Measurements from ENCODE around the gene GAS6. TPM values are rescaled to one million over a fixed set of nuclear protein-coding genes. Genes with fewer than 3 reads are reported as not detected.
A peak's percentile ranks its signal among the peaks of the same experiment; 100 is the strongest.
"Not testable (repeated sequence)": the region's sequence is repeated elsewhere in the genome, so short reads cannot be mapped to it uniquely, and the experiment has no call there.

GAS6 gene
- total RNA-seq, 1 donor from 2014 or later, result 165 TPM

DNA sequence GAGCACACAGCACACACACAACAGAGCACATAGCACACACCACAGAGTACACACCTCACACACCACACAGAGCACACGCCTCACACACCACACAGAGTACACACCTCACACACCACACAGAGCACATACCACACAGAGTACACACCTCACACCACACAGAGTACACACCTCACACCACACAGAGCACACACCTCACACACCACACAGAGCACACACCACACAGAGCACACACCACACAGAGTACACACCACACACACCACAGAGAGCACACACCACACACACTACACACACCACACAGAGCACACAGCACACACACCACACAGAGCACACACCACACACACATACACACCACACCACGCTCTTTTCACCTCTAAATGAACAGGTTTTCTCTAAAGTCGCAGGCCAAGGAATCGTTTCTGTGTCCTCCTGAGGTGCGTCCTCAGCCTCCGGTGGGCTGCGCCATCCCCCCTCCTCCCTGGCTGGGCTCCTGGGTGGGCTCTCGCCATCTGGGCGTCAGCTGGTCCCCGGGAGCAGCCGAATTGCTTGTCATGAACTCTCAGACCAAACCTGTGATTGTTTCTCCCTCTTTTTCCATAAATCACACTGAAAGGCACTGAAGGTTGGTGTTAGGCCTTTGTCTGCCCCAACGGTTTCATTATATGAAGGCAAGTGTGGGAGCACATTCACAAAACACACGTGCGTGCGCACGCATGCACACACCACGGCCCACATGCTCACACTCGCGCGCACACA lies 67.5 kb downstream of the GAS6 start:
- no peak for DNase-seq (ENCODE audit: extremely low read depth, low read depth, low spot score)

DNA sequence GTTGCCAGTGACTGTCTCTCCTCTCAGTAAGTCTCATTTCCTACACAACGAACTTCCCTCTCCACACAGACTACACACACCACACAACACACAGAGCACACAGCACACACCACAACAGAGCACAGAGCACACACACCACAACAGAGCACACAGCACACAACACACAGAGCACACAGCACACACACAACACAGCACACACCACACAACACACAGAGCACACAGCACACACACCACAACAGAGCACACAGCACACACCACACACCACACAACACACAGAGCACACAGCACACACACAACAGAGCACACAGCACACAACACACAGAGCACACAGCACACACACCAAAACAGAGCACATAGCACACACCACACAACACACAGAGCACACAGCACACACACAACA lies 68.5 kb downstream of the GAS6 start:
- DNase-seq (ENCODE audit: extremely low read depth, low read depth, low spot score), result not testable (repeated sequence)

DNA sequence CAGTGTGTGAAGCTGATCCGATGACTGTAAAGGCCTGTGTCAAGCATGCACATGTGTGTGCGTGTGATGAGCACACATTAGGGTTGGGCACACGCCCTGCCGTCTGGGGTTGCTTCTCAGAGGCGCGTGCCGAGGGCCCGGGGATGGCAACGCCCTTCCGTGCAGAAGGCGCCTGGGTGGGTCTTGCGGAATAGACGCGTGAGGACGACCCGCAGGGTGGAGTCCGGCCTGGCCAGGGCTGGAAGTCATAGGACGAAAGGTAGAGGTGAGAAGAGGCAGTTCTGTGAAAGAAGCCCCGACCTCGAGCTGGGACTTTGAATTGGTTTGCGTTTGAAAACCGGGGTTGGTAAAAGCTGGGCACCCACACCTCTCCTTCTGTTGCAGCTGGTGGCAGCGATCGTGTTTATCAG lies 69.1 kb downstream of the GAS6 start:
- no peak for DNase-seq (ENCODE audit: extremely low read depth, low read depth, low spot score)

DNA sequence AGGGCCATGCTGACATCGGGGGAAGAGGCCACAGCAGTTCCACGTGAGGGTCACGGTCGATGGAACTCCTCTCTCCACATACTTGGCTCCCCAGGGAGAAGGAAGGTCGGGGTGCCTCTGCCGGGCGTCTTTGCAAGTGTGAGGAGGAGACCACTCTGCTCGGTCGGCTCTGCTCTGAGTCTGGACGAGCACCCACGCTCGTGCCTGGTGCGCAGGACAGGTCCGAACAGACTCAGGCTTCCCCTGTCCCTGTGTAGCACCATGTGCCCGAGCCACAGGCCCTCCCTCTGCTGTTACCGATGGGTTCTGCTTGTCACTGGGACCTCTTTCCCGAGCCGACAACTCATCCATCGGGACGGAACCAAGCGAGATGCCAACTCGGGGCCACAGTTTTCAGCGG lies 69.8 kb downstream of the GAS6 start:
- no peak for DNase-seq (ENCODE audit: extremely low read depth, low read depth, low spot score)

DNA sequence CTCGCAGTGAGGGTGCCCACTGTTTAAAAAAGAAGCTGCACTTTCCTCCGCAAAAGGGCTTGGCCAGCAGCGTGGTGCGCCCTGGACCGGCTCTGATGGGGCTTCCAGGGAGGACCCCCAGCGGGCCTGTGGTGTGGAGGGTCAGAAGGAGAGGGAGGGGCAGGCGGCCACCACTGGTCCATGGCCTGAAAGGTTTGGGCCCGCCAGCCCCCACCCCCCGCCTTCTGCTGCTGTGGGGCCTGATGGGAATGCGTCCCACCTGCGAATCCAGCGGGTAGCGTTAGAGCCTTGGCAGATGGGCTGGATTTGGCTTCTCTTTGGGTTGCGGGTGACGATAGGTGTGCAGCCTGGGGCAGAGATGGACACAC lies 70.2 kb downstream of the GAS6 start:
- DNase-seq (ENCODE audit: extremely low read depth, low read depth, low spot score), result no peak

DNA sequence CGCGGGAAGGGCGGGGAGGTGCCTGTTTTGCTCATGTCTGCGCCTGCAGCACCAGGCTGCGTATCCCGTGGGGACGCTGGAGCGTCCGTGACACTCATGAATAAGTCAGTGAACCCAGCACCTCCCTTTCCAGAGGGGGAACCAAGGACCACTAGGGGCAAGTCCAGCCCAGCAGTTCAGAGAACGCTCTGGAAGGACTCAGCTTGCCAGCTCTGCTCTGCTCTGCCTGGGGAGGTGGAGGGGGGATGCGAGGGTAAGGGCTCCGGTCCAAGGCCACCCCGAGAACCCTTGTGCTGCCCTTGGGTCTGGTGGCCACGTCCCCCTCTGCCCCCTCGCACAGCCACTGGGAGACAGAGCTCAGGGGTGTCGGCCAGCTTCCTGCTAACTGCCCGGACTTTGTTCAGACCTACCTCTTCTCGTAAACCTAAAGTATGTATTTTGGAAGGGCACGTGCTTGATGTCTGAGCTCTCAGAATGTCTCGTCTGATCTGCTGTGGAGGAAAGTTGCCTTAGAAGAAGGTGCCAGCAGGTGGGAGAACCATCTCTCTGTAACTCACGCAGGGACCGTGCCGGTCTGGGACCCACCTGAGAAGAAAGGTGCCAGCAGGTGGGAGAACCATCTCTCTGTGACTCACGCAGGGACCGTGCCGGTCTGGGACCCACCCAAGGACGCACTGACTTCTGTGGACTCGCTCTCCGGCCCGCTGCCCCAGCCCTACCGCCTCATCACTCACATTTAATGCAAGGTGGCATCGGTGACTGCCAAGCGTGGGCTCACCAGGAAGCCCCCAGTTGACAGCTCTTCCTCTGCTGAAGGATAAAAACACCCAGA lies 70.8 kb downstream of the GAS6 start:
- no peak for DNase-seq (ENCODE audit: extremely low read depth, low read depth, low spot score)

DNA sequence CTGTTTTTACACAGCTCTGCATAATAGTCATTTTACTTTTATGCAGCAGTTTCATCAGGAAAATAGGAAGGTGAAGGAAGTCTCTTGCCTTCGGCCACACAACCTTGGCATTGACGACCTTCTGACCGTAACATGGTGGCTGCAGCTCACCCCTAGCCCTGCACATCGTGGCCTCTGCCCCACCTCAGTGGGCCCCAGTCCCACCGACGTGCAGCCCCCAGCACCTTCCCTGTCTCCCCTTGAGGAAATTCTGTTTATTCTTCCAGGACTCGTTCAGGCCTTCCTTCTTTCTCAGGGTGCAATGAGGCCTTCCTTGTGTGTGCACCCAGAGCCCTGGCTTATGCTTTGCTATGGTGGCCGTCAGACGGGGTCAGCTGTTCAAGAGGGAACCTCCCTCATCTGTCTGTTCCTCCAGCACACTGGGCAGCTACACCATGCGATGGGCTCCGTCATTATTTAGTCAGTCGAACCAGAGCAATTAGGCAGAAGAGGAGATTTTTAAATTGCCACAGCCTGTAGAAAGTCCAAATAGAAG lies 71.6 kb downstream of the GAS6 start:
- no peak for DNase-seq (ENCODE audit: extremely low read depth, low read depth, low spot score)

DNA sequence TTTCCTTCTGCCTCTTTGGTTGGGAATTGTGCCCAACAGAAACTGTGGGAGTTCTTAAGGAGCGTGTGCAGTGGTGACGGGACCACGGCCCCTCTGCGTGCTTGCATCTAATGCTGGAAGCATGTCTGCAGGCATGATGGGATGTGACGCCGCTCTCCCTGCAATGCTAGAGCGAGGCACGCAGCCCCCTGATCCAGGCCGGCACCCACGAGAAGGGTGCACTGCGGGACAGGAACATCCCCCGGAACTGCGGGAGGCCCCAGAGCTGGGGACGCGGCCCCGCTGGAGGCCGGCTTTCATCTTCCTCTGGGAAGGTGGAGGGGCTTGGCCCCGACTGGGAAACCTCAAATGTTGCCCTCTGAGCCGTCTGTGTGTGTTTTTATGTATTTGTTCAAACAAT lies 72.1 kb downstream of the GAS6 start:
- DNase-seq (ENCODE audit: extremely low read depth, low read depth, low spot score), result no peak

DNA sequence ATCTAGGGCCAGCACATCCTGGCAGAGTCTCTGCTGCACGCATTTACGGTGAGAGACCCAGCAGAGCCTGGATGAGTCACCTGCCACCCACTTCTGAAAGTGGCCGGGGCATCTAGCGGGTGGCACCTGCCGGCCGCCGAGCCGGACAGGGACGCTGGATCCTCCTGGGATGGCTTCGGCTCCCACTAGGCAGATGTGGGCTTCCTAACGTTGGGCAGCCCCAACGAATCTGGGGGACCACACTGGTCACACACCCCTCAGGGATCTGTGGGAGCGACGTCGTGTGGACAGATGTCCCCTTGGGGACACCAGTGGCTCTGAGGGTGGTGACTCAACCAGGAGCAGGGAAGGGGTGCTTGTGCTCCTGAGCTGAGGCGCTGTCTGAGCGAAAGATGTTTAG lies 72.7 kb downstream of the GAS6 start:
- no peak for DNase-seq (ENCODE audit: extremely low read depth, low read depth, low spot score)

DNA sequence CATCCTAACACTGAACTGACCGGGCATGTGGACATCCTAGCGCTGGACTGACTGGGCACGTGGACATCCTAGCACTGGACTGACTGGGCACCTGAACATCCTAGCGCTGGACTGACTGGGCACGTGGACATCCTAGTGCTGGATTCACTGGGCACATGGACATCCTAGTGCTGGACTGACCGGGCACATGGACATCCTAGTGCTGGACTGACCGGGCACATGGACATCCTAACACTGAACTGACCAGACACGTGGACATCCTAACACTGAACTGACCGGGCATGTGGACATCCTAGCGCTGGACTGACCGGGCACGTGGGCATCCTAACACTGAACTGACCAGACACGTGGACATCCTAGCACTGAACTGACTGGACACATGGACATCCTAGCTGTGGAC lies 73.9 kb downstream of the GAS6 start:
- DNase-seq (ENCODE audit: extremely low read depth, low read depth, low spot score), result not testable (repeated sequence)

DNA sequence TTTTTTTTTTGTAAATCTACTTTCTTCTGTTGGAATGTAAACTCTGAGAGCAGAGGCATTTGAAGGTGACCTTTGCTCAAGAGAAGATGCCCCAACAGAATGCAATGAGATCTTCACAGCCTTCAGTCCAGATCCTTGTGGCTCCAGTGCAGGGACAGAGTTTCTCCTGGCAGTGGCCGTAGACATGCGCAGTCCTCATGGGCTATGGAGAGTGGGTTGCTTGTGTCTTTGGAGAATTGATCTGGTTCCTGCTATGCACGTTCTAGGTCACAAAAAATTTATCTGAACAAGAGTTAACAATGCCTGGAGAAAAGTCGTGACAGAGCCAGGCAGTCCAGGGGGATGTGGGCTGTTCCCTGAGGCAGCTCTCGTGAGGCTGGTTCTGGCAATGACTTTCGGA lies 74.7 kb downstream of the GAS6 start:
- no peak for DNase-seq (ENCODE audit: extremely low read depth, low read depth, low spot score)

DNA sequence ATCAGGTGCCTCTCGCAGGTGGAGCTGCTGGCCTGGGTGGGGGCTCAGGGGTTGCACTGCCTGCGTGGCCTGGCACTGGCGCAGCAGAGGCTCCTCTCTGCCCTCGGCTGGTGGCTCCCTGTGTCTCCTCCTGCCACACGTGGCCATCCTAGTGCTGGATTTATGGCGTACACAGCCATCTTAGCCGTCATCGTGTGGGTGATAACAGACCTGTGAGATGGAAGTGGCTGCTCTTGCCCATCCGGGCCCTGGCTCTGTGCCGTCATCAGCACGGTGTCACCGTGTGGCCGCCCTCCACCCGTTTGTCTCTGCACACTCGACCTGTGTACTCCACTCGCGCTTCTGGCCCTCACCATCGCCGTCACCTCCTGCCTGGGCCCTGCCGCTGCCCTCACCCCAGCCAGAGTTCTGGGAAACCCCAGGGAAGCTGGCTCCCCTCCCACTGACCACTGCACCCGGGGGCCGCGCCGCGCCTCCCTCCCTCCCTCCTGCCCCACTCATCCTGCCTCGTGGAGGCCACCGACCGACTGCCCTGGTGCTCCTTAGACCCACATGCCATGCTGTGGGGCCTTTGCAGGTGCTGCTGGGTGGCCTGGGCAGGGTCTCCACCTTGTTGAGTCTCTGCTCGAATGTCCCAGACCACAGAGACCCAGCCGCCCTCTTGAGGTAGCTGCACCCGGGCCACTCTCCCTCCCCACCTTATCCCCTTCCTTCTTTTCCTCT lies 75.3 kb downstream of the GAS6 start:
- DNase-seq (ENCODE audit: extremely low read depth, low read depth, low spot score), result no peak

DNA sequence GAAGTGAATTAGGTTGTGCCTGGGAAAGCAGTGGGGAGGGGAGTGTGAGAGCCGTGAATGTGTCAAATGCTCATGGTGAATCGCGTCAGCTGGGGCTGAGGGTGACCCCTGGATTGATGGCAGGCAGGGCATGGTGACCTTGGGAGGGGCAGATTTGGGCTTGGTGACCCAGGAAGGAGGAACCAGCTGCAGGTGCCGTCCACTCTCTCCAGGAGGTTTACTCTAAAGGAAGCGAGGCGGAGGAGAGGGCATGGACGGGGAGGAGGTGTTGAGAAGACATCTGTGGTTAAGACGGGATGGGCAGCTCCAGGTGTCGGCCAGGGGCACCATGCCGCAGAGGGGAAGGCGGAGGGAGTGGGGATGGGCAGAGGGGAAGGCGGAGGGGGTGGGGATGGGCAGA lies 76.2 kb downstream of the GAS6 start:
- no peak for DNase-seq (ENCODE audit: extremely low read depth, low read depth, low spot score)

DNA sequence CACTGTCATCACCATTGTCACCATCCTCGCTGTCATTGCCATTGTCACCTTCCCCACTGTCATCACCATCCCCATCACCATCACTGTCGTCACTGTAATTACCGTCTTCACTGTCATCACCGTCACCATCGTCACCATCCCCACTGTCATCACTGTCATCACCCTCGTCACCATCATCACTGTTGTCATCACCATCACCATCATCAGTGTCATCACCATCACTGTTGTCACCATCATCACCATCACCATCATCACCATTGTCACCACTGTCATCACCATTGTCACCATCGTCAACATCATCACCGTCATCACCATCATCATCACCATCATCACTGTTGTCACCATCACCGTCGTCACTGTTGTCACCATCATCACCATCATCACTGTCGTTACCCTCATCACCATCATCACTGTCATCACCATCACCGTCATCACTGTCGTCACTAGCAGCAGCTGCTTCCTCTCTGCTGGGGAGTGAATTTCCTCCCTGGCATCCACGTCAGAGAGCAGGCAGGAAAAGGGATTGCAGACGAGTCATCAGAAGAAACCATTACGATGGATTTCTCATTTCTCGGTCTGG lies 77.5 kb downstream of the GAS6 start:
- DNase-seq (ENCODE audit: extremely low read depth, low read depth, low spot score), result peak; percentile 41

DNA sequence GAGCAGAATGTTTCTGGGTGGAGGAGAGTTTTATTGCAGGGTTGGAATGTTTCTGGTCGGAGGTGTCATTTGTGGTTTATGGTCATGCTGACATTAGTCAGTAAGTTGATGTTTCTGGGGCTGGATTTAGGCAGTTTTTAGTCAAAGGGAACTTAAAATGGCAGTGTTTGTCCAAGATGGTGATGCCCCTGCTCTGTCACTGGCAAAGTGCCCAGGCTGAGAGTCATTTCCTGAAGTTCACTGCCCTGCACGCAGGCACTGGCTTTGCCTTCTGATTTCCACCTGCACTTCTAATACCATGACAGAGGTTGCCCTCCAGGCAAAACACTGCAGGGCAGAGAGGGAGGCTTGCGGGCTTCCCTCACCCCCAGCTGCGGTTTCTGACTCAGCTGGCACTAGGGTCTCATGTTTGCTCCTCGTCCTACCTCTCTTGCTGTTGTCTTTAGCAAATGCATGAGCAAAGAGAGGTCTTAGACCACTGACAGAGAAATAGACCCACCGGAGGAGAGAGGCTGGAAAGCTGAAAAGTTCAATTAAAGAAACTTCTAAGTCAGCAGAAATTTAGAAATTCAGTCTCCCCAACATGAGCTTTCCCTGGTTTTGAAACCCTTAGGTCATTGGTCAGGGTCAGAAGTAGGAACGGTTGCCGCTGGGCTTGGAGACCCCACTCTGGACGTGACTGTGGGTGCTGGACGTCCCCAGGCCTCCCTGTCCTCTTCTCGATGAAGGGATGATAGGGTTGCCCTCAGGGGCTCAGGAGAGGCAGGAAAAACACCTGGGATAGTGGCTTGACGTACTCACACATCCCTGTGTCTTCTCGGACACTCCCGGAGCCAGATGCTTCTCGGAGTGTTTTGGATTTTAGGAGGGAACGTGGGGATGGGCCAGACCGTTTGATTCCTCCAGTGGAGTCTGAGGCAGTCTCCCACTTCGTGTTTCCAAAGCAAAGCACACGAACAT lies 78.5 kb downstream of the GAS6 start:
- DNase-seq (ENCODE audit: extremely low read depth, low read depth, low spot score), result peak; percentile 47

DNA sequence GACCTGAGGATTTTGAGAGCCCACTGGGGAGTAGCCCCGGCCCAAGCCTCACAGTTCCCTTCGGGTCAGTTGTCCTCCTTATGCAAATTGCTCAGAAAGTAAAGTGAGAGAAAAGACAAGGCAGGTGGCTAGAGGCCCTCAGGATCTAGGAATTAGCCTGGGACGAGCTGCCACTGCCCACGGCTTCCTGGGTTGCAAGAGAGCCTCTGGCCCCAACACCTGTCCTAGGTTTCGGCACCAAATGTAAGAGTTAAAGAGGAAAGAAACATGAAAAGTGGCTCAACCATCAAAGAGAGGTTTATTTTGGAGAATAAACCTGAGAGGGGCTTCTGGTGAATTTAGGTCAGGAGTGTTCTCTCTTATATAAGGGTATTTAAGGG lies 79.2 kb downstream of the GAS6 start:
- no peak for DNase-seq (ENCODE audit: extremely low read depth, low read depth, low spot score)

DNA sequence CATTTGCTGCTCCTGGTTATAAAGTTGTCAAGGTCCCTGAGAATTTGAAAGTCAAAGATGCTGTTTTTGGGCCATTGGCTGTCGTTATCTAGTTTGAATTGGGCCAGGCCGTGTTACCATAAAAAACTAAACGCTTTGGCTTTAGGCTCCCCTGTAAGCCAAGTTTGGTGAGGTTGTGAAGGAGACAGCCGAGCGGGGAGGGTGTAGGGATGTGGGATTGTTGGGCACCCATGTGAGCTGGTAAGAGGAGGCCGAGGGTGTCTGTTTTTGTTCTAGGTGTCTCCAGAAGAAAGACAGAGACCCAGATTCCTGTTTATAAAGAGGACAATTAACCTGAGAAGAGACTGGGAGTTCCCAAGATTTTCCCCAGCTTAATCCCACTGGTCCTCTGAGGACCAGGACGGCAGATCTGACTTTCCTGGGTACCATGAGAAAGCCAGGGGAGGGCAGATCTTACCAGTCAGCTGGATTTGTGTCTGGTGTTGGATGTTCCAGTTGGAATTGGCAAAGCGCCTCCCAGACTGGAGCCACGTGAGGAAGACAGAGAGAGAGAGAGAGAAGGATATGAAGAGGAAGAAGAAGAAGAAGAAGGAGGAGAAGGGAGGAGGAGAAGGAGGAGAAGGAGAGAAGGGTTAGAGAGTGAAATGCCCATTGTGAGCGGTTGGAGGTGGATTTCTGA lies 79.8 kb downstream of the GAS6 start:
- no peak for DNase-seq (ENCODE audit: extremely low read depth, low read depth, low spot score)

DNA sequence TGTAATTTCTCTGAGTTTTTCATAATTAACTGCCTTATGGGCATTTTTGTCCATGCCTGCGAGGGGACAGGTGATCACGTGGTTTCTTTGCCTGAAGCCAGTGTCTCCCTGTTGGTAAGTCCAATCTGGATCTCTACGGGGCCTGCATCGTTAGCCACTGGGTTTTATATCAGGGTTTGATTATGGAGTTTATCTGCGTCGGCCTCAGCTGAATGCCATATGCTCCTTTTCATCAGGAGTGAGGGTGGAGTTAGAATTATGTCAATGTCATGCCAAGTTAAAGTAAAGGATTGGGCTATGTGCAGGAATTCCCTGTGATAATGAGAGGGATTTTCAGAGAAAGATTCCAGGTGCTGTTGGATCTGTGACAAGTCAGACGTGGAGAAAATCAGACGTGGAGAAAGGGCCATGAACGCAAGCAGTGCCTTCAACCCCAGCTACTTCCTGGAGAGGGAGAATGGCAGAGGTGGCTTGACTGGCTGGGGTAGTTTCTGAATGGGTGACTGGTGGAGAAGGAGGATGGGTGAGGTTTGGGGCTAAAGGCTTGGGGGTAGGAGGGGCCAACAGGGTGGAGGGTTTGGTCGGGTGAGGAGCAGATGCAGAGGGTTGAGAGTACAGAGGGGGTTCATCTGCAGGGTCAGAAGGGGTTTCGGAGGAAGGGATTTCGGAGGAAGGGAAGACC lies 80.5 kb downstream of the GAS6 start:
- DNase-seq (ENCODE audit: extremely low read depth, low read depth, low spot score), result no peak

DNA sequence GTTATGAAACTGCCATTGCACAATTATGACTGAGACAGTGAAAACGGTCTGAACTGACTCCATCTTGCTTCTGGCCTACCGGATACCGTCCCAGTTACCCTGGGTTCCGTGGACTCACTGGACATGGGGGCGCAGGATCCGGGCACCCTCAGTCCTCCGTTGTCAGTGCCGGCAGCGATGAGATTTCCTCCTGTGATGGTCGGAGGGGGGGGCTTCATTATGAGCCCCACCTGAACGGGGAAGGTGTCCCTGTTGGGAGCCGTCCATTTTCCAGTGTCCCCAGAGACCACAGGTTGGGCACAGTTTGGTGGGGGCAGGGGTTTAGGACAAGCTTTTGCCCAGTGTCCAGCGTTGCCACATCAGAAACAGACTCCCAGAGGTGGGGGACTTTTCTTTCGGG lies 81.4 kb downstream of the GAS6 start:
- no peak for DNase-seq (ENCODE audit: extremely low read depth, low read depth, low spot score)

Data from glomerular endothelial cell (primary cell).